Lung (tissue), 12 donors: ENCODE results near the gene PRR5. TPM values are rescaled to one million over a fixed set of nuclear protein-coding genes. Genes with fewer than 3 reads are reported as not detected.

Source experiments
- ATAC-seq: fragments of 200-7000 bp; cut with Tn5 transposase; one replicate; pipeline ENCODE4 v1.9.1; 2020; ENCODE audit warnings: moderate number of reproducible peaks; ENCODE audit not compliant: insufficient read depth, low FRiP score
- DNase-seq, 3 donors: peaks; one replicate each; pipeline ENCODE4 v3.0.0-alpha.2; 2013 to 2017
- H3K27ac ChIP-seq, 2 donors: one replicate each; pipeline ENCODE4 v1.5.1; 2013; ENCODE audit warnings: mild to moderate bottlenecking in 2 of 2, moderate library complexity in 2 of 2, control low read depth in 1 of 2, inconsistent platforms in 1 of 2, low read depth in 1 of 2, low read length in 1 of 2
- H3K27me3 ChIP-seq, 3 donors: one replicate each; pipeline ENCODE4 v1.5.1; 2013; ENCODE audit warnings: low read length in 2 of 3; ENCODE audit not compliant: control insufficient read depth in 3 of 3, insufficient read depth in 3 of 3
- H3K36me3 ChIP-seq, 4 donors: one replicate each; pipeline ENCODE4 v1.5.1; 2013; ENCODE audit warnings: low read length in 4 of 4, mild to moderate bottlenecking in 1 of 4, moderate library complexity in 1 of 4; ENCODE audit not compliant: control insufficient read depth in 4 of 4, insufficient read depth in 4 of 4
- H3K4me1 ChIP-seq, 5 donors: one replicate each; pipeline ENCODE4 v1.5.1; 2013; ENCODE audit warnings: low read length in 5 of 5, mild to moderate bottlenecking in 2 of 5, moderate library complexity in 1 of 5; ENCODE audit not compliant: control insufficient read depth in 5 of 5, insufficient read depth in 5 of 5
- H3K4me3 ChIP-seq: one replicate; pipeline ENCODE4 v1.5.1; 2013; ENCODE audit warnings: mild to moderate bottlenecking, control low read depth, moderate library complexity
- H3K9ac ChIP-seq, 2 donors: one replicate each; pipeline ENCODE4 v1.5.1; 2013; ENCODE audit warnings: low read length in 2 of 2, control low read depth in 1 of 2; ENCODE audit not compliant: insufficient read depth in 1 of 2
- H3K9me3 ChIP-seq, 4 donors: one replicate each; pipeline ENCODE4 v1.5.1; 2013; ENCODE audit warnings: low read length in 3 of 4, mild to moderate bottlenecking in 1 of 4, moderate library complexity in 1 of 4; ENCODE audit not compliant: control insufficient read depth in 4 of 4, insufficient read depth in 3 of 4
- WGBS, 2 donors: extraction: QIAGEN DNeasy Blood & Tissue Kit; methylation state at CpG; one replicate each; pipeline ENCODE4 v1.1.7; 2013; 5-methylcytosine and 5-hydroxymethylcytosine counted together
- polyA plus RNA-seq, 2 donors: library from polyadenylated mRNA; stranded (reverse); fragments of 200-250 nt; gene quantifications; one replicate each; pipeline ENCODE4 v1.2.1, GENCODE V29; 2013
- total RNA-seq, 2 donors: library from RNA; depleted of rRNA in 1 of 2; stranded (reverse); fragments of >200 nt in 1 of 2; gene quantifications; one replicate each; pipeline ENCODE4 v1.2.1, GENCODE V29; 2014 to 2021
- TF ChIP-seq, protein P1 (sequence below): IDR thresholded peaks from 2 replicates; pipeline ENCODE4 v1.5.1; 2012; ENCODE audit warnings: mild to moderate bottlenecking; ENCODE audit errors: control extremely low read depth, extremely low read depth
- donor health status: control.
- donor health status: control.
- donor health status: Bipolar disorder and iron deficiency.
- donor health status: healthy.
- donor health status: DM: yes; HTN: yes; CAD: no.

The PRR5 gene
- total and polyA plus RNA-seq, 4 donors: 9.1 to 17.3 (median 11.1) TPM

DNA sequence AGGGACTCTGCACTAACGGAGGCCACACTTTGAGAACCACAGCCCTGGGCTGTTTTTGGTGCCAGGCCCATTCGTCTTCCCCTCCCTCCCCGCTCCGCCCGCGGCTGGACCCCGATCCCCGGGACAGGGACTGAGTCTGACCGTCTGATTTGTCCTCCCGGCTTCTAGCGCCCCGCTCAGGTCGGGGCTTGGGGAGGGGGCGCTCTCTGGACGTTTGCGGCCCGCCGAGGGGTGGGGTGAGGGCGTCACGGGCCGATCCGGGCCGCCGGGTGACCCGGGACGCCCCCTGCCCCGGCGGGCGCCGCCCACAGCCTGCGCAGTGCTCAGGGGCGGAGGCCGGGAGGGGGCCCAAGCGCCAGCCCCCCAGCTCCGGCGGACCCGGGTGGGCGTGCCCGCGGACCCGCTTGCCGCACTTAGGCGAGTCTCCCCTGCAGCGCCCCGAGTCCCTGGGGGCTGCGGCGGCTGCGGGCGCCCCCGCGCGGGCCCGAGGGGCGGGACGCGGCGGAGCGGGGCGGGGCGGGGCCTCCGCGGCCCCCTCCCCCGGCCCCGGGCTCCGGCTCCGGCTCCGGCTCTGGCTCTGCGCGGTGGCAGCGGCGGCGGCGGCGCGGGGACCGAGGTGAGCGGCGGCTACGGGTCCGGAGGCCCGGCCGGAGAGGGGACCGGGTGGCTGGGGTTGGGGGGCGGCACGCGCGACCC, 33.7 kb upstream of the PRR5 start:
- H3K4me3 ChIP-seq: peak overlapping the region; percentile 24
- no peaks in the 10 kb centered on the region for H3K36me3 ChIP-seq
- H3K27ac ChIP-seq: no peak overlapping the region
- H3K4me1 ChIP-seq: peaks cover 0 to 29% (median 6%) of the 10 kb centered on the region in 5 donors
- no peaks in the 10 kb centered on the region for H3K27me3 ChIP-seq
- no peaks in the 10 kb centered on the region for H3K9me3 ChIP-seq
- H3K9ac ChIP-seq: no peak overlapping the region
- WGBS, 2 donors: 1 to 2% methylated on average over 65 to 87 of the region's 87 CpGs
- TF ChIP-seq, protein P1, sequence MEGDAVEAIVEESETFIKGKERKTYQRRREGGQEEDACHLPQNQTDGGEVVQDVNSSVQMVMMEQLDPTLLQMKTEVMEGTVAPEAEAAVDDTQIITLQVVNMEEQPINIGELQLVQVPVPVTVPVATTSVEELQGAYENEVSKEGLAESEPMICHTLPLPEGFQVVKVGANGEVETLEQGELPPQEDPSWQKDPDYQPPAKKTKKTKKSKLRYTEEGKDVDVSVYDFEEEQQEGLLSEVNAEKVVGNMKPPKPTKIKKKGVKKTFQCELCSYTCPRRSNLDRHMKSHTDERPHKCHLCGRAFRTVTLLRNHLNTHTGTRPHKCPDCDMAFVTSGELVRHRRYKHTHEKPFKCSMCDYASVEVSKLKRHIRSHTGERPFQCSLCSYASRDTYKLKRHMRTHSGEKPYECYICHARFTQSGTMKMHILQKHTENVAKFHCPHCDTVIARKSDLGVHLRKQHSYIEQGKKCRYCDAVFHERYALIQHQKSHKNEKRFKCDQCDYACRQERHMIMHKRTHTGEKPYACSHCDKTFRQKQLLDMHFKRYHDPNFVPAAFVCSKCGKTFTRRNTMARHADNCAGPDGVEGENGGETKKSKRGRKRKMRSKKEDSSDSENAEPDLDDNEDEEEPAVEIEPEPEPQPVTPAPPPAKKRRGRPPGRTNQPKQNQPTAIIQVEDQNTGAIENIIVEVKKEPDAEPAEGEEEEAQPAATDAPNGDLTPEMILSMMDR: no peak
- ATAC-seq: no peak
- DNase-seq: peak in 2 of 3 donors; percentile 42 to 44

DNA sequence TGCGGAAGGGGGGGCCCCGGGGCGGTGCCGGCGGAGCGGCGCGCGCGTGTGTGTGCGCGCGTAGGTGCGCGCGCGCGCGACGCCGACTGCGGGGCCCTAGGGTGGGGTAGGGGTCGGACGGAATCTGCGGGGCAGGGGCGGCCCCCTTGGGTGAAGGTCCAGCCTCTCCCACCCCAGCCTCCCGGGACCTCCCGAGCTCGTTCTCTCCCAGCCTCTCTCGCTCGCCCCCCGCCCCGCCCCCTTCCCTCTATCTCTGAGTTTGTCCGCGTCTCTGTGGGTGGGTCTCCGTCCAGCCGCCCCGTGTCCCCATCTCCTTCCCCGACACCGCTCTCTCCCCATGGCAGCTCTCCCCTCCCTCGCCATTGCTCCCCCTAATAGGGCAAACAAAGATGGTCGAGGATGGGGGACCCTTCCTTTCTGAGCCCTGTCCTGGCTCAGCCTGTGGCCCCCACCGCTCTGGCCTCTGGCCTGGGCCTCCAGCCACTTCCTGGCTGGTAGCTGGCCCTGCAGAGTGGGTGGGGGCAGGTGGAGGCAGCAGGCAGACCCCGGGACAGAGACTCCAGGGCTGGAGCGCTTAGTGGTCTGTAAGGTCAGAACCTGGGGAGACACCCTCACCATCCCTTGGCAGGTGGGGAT, 33.0 kb upstream of the PRR5 start:
- Histone ChIP-seq H3K27me3 (no peaks in the 10 kb centered on the region), H3K27ac (no peak overlapping the region), H3K36me3 (no peaks in the 10 kb centered on the region), H3K4me3 (peak overlapping the region; percentile 16), H3K4me1 (peaks cover 0 to 25% (median 6%) of the 10 kb centered on the region in 5 donors), H3K9me3 (no peaks in the 10 kb centered on the region), H3K9ac (no peak overlapping the region)
- WGBS, 2 donors: 3 to 6% methylated on average over 18 to 45 of the region's 45 CpGs
- TF ChIP-seq, protein P1: no peak
- ATAC-seq (no peak), DNase-seq (peak in 1 of 3 donors; percentile 24)

DNA sequence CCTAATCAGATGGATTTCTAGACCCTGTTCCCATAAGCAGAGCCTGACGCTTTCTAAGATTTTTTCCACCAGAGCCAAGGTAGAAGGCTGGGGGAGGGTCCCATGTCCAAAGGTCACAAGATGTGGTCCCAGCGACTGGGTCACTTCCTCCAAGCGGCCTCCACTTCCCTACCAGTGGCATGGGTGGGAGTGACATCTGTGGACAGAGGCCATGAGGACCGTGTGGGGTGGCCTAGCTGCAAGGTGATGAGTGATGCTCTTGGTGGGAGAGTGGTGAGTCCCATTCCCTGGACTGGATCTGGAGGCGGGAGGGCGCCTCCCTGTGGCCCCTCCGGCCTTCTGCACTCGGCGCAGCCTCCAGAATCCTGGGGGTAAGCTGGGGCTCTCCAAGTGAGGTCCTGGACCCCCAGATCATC, 32.4 kb upstream of the PRR5 start:
- Histone ChIP-seq H3K4me1 (peaks cover 0 to 19% (median under 1%) of the 10 kb centered on the region in 5 donors), H3K9me3 (no peaks in the 10 kb centered on the region), H3K27ac (no peak overlapping the region), H3K4me3 (no peak overlapping the region), H3K36me3 (no peaks in the 10 kb centered on the region), H3K27me3 (no peaks in the 10 kb centered on the region), H3K9ac (no peak overlapping the region)
- ATAC-seq (no peak), DNase-seq (peak in 1 of 3 donors; percentile 26)
- TF ChIP-seq, protein P1: no peak
- 59 to 64% methylated on average over 9 of the region's 9 CpGs for WGBS, 2 donors
